ENCODE results near the gene SWI5. TPM values are rescaled to one million over a fixed set of nuclear protein-coding genes. Genes with fewer than 3 reads are reported as not detected.
A peak's percentile ranks its signal among the peaks of the same experiment; 100 is the strongest.

SWI5 gene
- total RNA-seq, 4 donors from 2014 or later, result 18.2 to 27.5 (median 24.5) TPM

- WGBS, 2 donors (ENCODE audit: low coverage in 1 of 2), result 94% methylated on average over 2 of the region's 3 CpGs; no CpG with 5 or more reads in 1 of the 2 donors
- TF ChIP-seq POLR2AphosphoS5 (IDR thresholded peaks at IDR 0.05) (no peak), CTCF (IDR thresholded peaks at IDR 0.05) (no peak), EP300 (IDR thresholded peaks at IDR 0.05) (no peak), POLR2A (IDR thresholded peaks at IDR 0.05) (no peak)
- peaks cover 0 to 73% of the 10 kb centered on the region in 2 donors for H3K36me3 ChIP-seq
- H3K9me3 ChIP-seq, result no peaks in the 10 kb centered on the region
- peaks cover 0 to 24% (median 10%) of the 10 kb centered on the region in 3 donors for H3K4me1 ChIP-seq
- no peaks in the 10 kb centered on the region for H3K27me3 ChIP-seq
- H3K4me3 ChIP-seq, result no peak overlapping the region
- H3K27ac ChIP-seq, result no peak overlapping the region
- ATAC-seq, result no peak
Measured at GRCh38 chr9:128271112-128271511, 5.0 kb upstream of the SWI5 start.

GRCh38 chr9:128271512-128271911 is 4.6 kb upstream of the SWI5 start:
- Histone ChIP-seq H3K4me3 (no peak overlapping the region), H3K36me3 (peaks cover 0 to 69% of the 10 kb centered on the region in 2 donors), H3K4me1 (peaks cover 0 to 27% (median 10%) of the 10 kb centered on the region in 3 donors), H3K27me3 (no peaks in the 10 kb centered on the region), H3K27ac (no peak overlapping the region), H3K9me3 (no peaks in the 10 kb centered on the region)
- 55 to 58% methylated on average over 5 of the region's 5 CpGs for WGBS, 2 donors (ENCODE audit: low coverage in 1 of 2)
- ATAC-seq, result no peak
- TF ChIP-seq POLR2A (IDR thresholded peaks at IDR 0.05), result no peak
- TF ChIP-seq CTCF (IDR thresholded peaks at IDR 0.05), result no peak
- TF ChIP-seq EP300 (IDR thresholded peaks at IDR 0.05), result no peak

GRCh38 chr9:128274245-128274644 is 1.8 kb upstream of the SWI5 start:
- peak overlapping the region in 1 of 4 donors; percentile 96 for H3K27ac ChIP-seq
- 58 to 74% methylated on average over 7 to 8 of the region's 8 CpGs for WGBS, 2 donors (ENCODE audit: low coverage in 1 of 2)

GRCh38 chr9:128275198-128276007 is 673 bp upstream of the SWI5 start, which contains the start of gene GOLGA2:
GOLGA2 (minus strand) TSS chr9:128276007; CDS start chr9:128275976, 31 bp downstream.
- peak; percentile 68 for ATAC-seq
- Histone ChIP-seq H3K27me3 (no peaks in the 10 kb centered on the region), H3K36me3 (peaks cover 0 to 32% of the 10 kb centered on the region in 2 donors), H3K9me3 (no peaks in the 10 kb centered on the region), H3K4me1 (peaks cover 2 to 44% (median 19%) of the 10 kb centered on the region in 3 donors), H3K27ac (peak within 1 kb of the TSS; percentile 70 to 96 (median 89)), H3K4me3 (peak within 1 kb of the TSS; percentile 80 to 95)
- TF ChIP-seq CTCF (IDR thresholded peaks at IDR 0.05) (no peak), POLR2AphosphoS5 (IDR thresholded peaks at IDR 0.05) (no peak), POLR2A (IDR thresholded peaks at IDR 0.05) (no peak), EP300 (IDR thresholded peaks at IDR 0.05) (no peak)
- WGBS, 2 donors (ENCODE audit: low coverage in 1 of 2), result 1 to 3% methylated on average over 5 to 14 of the region's 57 CpGs

More at GRCh38 chr9:128274245-128274644, 1.8 kb upstream of the SWI5 start:
- H3K36me3 ChIP-seq, result peaks cover 0 to 42% of the 10 kb centered on the region in 2 donors
- H3K4me1 ChIP-seq, result peaks cover 2 to 39% (median 19%) of the 10 kb centered on the region in 3 donors
- no peaks in the 10 kb centered on the region for H3K9me3 ChIP-seq
- H3K27me3 ChIP-seq, result no peaks in the 10 kb centered on the region
- TF ChIP-seq EP300 (IDR thresholded peaks at IDR 0.05) (no peak), POLR2A (IDR thresholded peaks at IDR 0.05) (no peak), CTCF (IDR thresholded peaks at IDR 0.05) (no peak), POLR2AphosphoS5 (IDR thresholded peaks at IDR 0.05) (no peak)
- ATAC-seq, result no peak
- no peak overlapping the region for H3K4me3 ChIP-seq
